Activated B cell treated with CpG ODN at 0.5 μM for 24 hours (primary cell): ENCODE measurements around the gene MAP3K15. TPM values are rescaled to one million over a fixed set of nuclear protein-coding genes. Genes with fewer than 3 reads are reported as not detected.

Experiments used
- ATAC-seq: fragments of 200-7000 bp; cut with Tn5 transposase; one replicate; pipeline ENCODE4 v1.10.0; 2021; ENCODE audit warnings: low read depth, mild to moderate bottlenecking, moderate library complexity
- CTCF ChIA-PET: fragments of 350-600 bp; sonication (Branson Sonifier 250); formaldehyde crosslinking; loops from one replicate; lab custom pipeline; 2021; ENCODE audit warnings: antibody characterized with exemption; lab: Charles Lee
- POLR2A ChIA-PET: fragments of 350-600 bp; sonication (Branson Sonifier 250); formaldehyde crosslinking; loops from one replicate; lab custom pipeline; 2021; ENCODE audit warnings: antibody characterized with exemption; lab: Charles Lee
- DNase-seq: peaks from one replicate; pipeline ENCODE4 v3.0.0; 2022
- H3K27ac Mint-ChIP-seq: one replicate; pipeline ENCODE4 v1.8.0; 2020; ENCODE audit warnings: mixed read lengths
- H3K27me3 Mint-ChIP-seq: one replicate; pipeline ENCODE4 v1.8.0; 2021; ENCODE audit warnings: mixed read lengths
- H3K36me3 Mint-ChIP-seq: one replicate; pipeline ENCODE4 v1.8.0; 2021; ENCODE audit warnings: low read depth, mixed read lengths
- H3K4me1 Mint-ChIP-seq: one replicate; pipeline ENCODE4 v1.8.0; 2021; ENCODE audit warnings: mixed read lengths
- H3K4me3 Mint-ChIP-seq: one replicate; pipeline ENCODE4 v1.8.0; 2020; ENCODE audit warnings: mild to moderate bottlenecking, mixed read lengths
- H3K9me3 Mint-ChIP-seq: one replicate; pipeline ENCODE4 v1.8.0; 2020; ENCODE audit warnings: mixed read lengths
- CTCF ChIP-seq: fragments of 200-600 bp; IDR thresholded peaks from one replicate; pipeline ENCODE4 v1.8.0; 2022; ENCODE audit warnings: antibody characterized with exemption, mild to moderate bottlenecking
- intact Hi-C: fragments of 100-400 bp; cut with micrococcal nuclease; formaldehyde crosslinking; loops from one replicate; pipeline ENCODE4 v1.15.1; 2024
- total RNA-seq: library from RNA; stranded (reverse); gene quantifications from 2 replicates; pipeline ENCODE4 v1.2.3, GENCODE V29; 2022

The MAP3K15 gene
- total RNA-seq, 1 donor from 2014 or later = 0.11 TPM

GRCh38 chrX:19552793-19553192, 37.5 kb upstream of the MAP3K15 start:
- H3K36me3 Mint-ChIP-seq = peaks cover 31% of the 10 kb centered on the region
- H3K27me3 Mint-ChIP-seq = no peaks in the 10 kb centered on the region
- POLR2A ChIA-PET = no interaction called here
- H3K27ac Mint-ChIP-seq = no peak overlapping the region
- no peaks in the 10 kb centered on the region for H3K9me3 Mint-ChIP-seq
- intact Hi-C loops = no loop called here
- no peak overlapping the region for H3K4me3 Mint-ChIP-seq
- no peak for DNase-seq
- no peak for TF ChIP-seq CTCF
- CTCF ChIA-PET = no interaction called here
- ATAC-seq = no peak
- peaks cover 15% of the 10 kb centered on the region for H3K4me1 Mint-ChIP-seq

GRCh38 chrX:19549838-19550237, 34.5 kb upstream of the MAP3K15 start:
- no peaks in the 10 kb centered on the region for H3K27me3 Mint-ChIP-seq
- no peaks in the 10 kb centered on the region for H3K4me1 Mint-ChIP-seq
- no peak overlapping the region for H3K27ac Mint-ChIP-seq
- ATAC-seq (no peak), DNase-seq (no peak)
- TF ChIP-seq CTCF = no peak
- no peaks in the 10 kb centered on the region for H3K9me3 Mint-ChIP-seq
- no peak overlapping the region for H3K4me3 Mint-ChIP-seq
- intact Hi-C loops = no loop called here
- peaks cover 47% of the 10 kb centered on the region for H3K36me3 Mint-ChIP-seq
- POLR2A ChIA-PET = no interaction called here
- CTCF ChIA-PET = no interaction called here

- ATAC-seq (no peak), DNase-seq (no peak)
- intact Hi-C loops = no loop called here
- TF ChIP-seq CTCF = no peak
- Mint-ChIP-seq H3K27ac (no peak overlapping the region), H3K4me1 (no peaks in the 10 kb centered on the region), H3K4me3 (no peak overlapping the region), H3K9me3 (no peaks in the 10 kb centered on the region), H3K27me3 (no peaks in the 10 kb centered on the region), H3K36me3 (peaks cover 52% of the 10 kb centered on the region)
- ChIA-PET POLR2A (interaction anchor here (0.6 kb wide), 1 partner anchor 17 kb away, joined by 4 read pairs; no protein-coding TSS in a partner anchor), CTCF (no interaction called here)
Measured at GRCh38 chrX:19548934-19549333, 33.6 kb upstream of the MAP3K15 start.

- Mint-ChIP-seq H3K36me3 (peaks cover 58% of the 10 kb centered on the region), H3K4me3 (no peak overlapping the region), H3K9me3 (no peaks in the 10 kb centered on the region), H3K27ac (no peak overlapping the region), H3K4me1 (no peaks in the 10 kb centered on the region), H3K27me3 (no peaks in the 10 kb centered on the region)
- no peak for TF ChIP-seq CTCF
- DNase-seq = no peak
- ChIA-PET CTCF (no interaction called here), POLR2A (interaction anchor here (0.6 kb wide), 1 partner anchor 17 kb away, joined by 4 read pairs; no protein-coding TSS in a partner anchor)
- no peak for ATAC-seq
- intact Hi-C loops = no loop called here
Measured at GRCh38 chrX:19548279-19548678, 33.0 kb upstream of the MAP3K15 start.

GRCh38 chrX:19545651-19546050, 30.3 kb upstream of the MAP3K15 start:
- no peak for DNase-seq
- CTCF ChIA-PET = interaction anchor here (0.8 kb wide), 1 partner anchor 11 kb away, joined by 3 read pairs; no protein-coding TSS in a partner anchor
- Mint-ChIP-seq H3K36me3 (peaks cover 78% of the 10 kb centered on the region), H3K27ac (no peak overlapping the region), H3K4me3 (no peak overlapping the region), H3K4me1 (no peaks in the 10 kb centered on the region), H3K27me3 (no peaks in the 10 kb centered on the region), H3K9me3 (no peaks in the 10 kb centered on the region)
- no peak for ATAC-seq
- TF ChIP-seq CTCF = no peak
- intact Hi-C loops = loop anchor here (2.0 kb wide), 1 partner anchor 521 kb away; no protein-coding TSS in a partner anchor
- POLR2A ChIA-PET = no interaction called here
